Endodermal cell (in vitro differentiated cells): ENCODE measurements around the gene NAV2. TPM values are rescaled to one million over a fixed set of nuclear protein-coding genes. Genes with fewer than 3 reads are reported as not detected.
"Not testable (repeated sequence)": the region's sequence is repeated elsewhere in the genome, so short reads cannot be mapped to it uniquely, and the experiment has no call there.

Source experiments
- DNase-seq: peaks from one replicate; pipeline ENCODE4 v3.0.0-alpha.2; 2017
- H3K27ac ChIP-seq: 2 replicates; pipeline ENCODE4 v1.5.1; 2013; ENCODE audit warnings: mild to moderate bottlenecking, low read depth, low read length, moderate library complexity
- H3K27me3 ChIP-seq: 2 replicates; pipeline ENCODE4 v1.6.1; 2013; ENCODE audit warnings: mild to moderate bottlenecking, low read length, moderate library complexity; ENCODE audit not compliant: insufficient read depth, control insufficient read depth, poor library complexity, severe bottlenecking
- H3K36me3 ChIP-seq: 2 replicates; pipeline ENCODE4 v1.7.0; 2013; ENCODE audit warnings: mild to moderate bottlenecking, low read length, moderate library complexity; ENCODE audit not compliant: control insufficient read depth, insufficient read depth
- H3K4me1 ChIP-seq: one replicate; pipeline ENCODE4 v1.7.0; 2013; ENCODE audit warnings: low read length; ENCODE audit not compliant: control insufficient read depth, insufficient read depth
- H3K4me3 ChIP-seq: 2 replicates; pipeline ENCODE4 v1.5.1; 2013; ENCODE audit warnings: mild to moderate bottlenecking, low read length, moderate library complexity
- H3K9ac ChIP-seq: 2 replicates; pipeline ENCODE4 v1.6.1; 2013; ENCODE audit warnings: mild to moderate bottlenecking, low read length, moderate library complexity; ENCODE audit not compliant: poor library complexity, severe bottlenecking; ENCODE audit errors: extremely low read depth
- H3K9me3 ChIP-seq: 2 replicates; pipeline ENCODE4 v1.6.1; 2013; ENCODE audit warnings: mild to moderate bottlenecking, low read length, moderate library complexity; ENCODE audit not compliant: control insufficient read depth
- H3K27ac Mint-ChIP-seq: 2 replicates; pipeline ENCODE4 v1.8.0; 2020; ENCODE audit warnings: mixed read lengths
- H3K27me3 Mint-ChIP-seq: 2 replicates; pipeline ENCODE4 v1.8.0; 2021; ENCODE audit warnings: mild to moderate bottlenecking, mixed read lengths; ENCODE audit not compliant: insufficient read depth
- H3K36me3 Mint-ChIP-seq: 2 replicates; pipeline ENCODE4 v1.8.0; 2020; ENCODE audit warnings: low read depth, mixed read lengths
- H3K4me1 Mint-ChIP-seq: 2 replicates; pipeline ENCODE4 v1.8.0; 2020; ENCODE audit warnings: mixed read lengths
- H3K4me3 Mint-ChIP-seq: 2 replicates; pipeline ENCODE4 v1.8.0; 2020; ENCODE audit warnings: mild to moderate bottlenecking, moderate library complexity, mixed read lengths
- H3K9me3 Mint-ChIP-seq: 2 replicates; pipeline ENCODE4 v1.8.0; 2020; ENCODE audit warnings: mild to moderate bottlenecking, mixed read lengths
- WGBS, 2 experiments: methylation state at CpG; one replicate each; pipeline versions ENCODE4 v1.1.5 to v1.1.7; 2013; ENCODE audit warnings: missing lambda C conversion rate in 2 of 2, mixed read lengths in 1 of 2; ENCODE audit not compliant: insufficient coverage in 1 of 2, insufficient read length in 1 of 2; 5-methylcytosine and 5-hydroxymethylcytosine counted together
- total RNA-seq, 2 donors: library from RNA; stranded (reverse); fragmentation: NEBNext Ultra II Directional in 1 of 2; extraction: Animal tissue kit (Norgen Biotek cat#: 25700) in 1 of 2; gene quantifications; 2 replicates in 1 of 2; 3 replicates in 1 of 2; pipeline ENCODE4 v1.2.1, GENCODE V29; 2021
- TF ChIP-seq, protein P1 (sequence below): fragments of 200-600 bp; sonication (generic); conservative IDR thresholded peaks from 2 replicates; pipeline ENCODE4 v1.5.0; 2021; ENCODE audit warnings: antibody characterized with exemption, mild to moderate bottlenecking

The NAV2 gene
- total RNA-seq, 2 donors from 2014 or later, result 37.1 to 42.4 TPM

DNA sequence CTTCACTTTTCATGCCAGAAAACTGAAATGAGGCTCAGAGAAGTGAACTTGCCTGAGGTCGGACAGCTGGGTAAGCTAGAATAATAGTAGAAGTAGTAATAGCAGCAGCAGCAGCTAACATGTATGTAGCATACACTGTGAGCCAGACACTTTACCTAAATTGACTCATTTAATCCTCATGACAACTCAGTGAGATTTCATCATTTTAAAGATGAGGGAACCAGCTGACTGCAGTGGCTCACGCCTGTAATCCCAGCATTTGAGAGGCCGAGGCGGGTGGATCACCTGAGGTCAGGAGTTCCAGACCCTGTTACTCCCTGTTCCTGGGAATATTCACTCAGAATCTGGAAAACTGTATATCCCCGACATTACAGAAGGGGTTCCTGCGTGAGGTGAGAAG, 293.1 kb downstream of the NAV2 start:
- no peaks in the 10 kb centered on the region for H3K27me3 ChIP-seq
- H3K4me3 ChIP-seq, result no peak overlapping the region
- TF ChIP-seq, protein P1, sequence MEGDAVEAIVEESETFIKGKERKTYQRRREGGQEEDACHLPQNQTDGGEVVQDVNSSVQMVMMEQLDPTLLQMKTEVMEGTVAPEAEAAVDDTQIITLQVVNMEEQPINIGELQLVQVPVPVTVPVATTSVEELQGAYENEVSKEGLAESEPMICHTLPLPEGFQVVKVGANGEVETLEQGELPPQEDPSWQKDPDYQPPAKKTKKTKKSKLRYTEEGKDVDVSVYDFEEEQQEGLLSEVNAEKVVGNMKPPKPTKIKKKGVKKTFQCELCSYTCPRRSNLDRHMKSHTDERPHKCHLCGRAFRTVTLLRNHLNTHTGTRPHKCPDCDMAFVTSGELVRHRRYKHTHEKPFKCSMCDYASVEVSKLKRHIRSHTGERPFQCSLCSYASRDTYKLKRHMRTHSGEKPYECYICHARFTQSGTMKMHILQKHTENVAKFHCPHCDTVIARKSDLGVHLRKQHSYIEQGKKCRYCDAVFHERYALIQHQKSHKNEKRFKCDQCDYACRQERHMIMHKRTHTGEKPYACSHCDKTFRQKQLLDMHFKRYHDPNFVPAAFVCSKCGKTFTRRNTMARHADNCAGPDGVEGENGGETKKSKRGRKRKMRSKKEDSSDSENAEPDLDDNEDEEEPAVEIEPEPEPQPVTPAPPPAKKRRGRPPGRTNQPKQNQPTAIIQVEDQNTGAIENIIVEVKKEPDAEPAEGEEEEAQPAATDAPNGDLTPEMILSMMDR, result no peak
- no peaks in the 10 kb centered on the region for H3K36me3 Mint-ChIP-seq
- no peak overlapping the region for H3K27ac Mint-ChIP-seq
- no peak overlapping the region for H3K27ac ChIP-seq
- no peaks in the 10 kb centered on the region for H3K9me3 ChIP-seq
- H3K9ac ChIP-seq, result no peak overlapping the region
- no peaks in the 10 kb centered on the region for H3K27me3 Mint-ChIP-seq
- no peaks in the 10 kb centered on the region for H3K36me3 ChIP-seq
- WGBS, 2 experiments, result 92 to 95% methylated on average over 6 of the region's 6 CpGs
- H3K4me3 Mint-ChIP-seq, result no peak overlapping the region
- no peak for DNase-seq
- H3K4me1 Mint-ChIP-seq, result peaks cover 43% of the 10 kb centered on the region
- peaks cover 8% of the 10 kb centered on the region for H3K4me1 ChIP-seq
- no peaks in the 10 kb centered on the region for H3K9me3 Mint-ChIP-seq

DNA sequence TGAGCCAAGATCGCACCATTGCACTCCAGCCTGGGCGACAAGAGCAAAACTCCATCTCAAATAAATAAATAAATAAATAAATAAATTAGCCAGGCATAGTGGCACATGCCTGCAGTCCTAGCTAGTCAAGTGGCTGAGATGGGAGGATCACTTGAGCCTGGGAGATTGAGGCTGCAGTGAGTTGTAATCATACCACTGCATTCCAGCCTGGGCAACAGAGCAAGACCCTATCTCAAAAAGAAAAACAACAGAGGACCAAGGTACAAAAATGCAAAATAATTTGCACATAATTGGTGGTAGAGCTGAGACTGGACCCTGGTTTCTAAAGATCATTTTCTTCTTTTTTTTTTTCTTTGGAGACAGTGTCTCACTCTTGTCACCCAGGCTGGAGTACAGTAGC, 294.0 kb downstream of the NAV2 start:
- no CpG with 5 or more reads among the region's 2 CpGs for WGBS, 2 experiments
- H3K27ac Mint-ChIP-seq, H3K9me3 ChIP-seq, H3K9me3 Mint-ChIP-seq, H3K36me3 ChIP-seq, H3K4me3 Mint-ChIP-seq, H3K27me3 Mint-ChIP-seq, H3K27ac ChIP-seq, H3K9ac ChIP-seq, DNase-seq, H3K36me3 Mint-ChIP-seq, H3K4me3 ChIP-seq, H3K4me1 ChIP-seq, H3K27me3 ChIP-seq: not testable (repeated sequence)
- peaks cover 34% of the 10 kb centered on the region for H3K4me1 Mint-ChIP-seq

DNA sequence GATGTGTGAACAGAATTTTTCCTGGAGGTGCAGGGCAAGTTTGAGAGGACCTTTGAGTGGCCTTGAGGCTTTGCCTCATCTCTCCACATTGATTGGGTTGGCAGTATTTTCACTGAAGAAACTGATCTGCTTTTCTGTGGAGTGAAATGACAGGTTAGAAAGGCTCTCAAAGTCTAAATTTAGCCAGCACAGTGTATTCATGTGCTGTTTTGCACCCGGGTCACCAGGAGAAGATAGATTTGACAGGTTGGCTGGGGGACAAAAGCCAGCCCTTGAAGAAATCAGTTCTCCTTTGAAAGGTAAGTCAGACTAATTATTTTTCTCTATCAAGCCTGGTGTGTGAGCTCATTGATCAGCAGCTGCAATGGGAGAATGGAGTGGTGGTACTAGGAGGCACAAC, 294.7 kb downstream of the NAV2 start:
- TF ChIP-seq, protein P1, result no peak
- no peaks in the 10 kb centered on the region for H3K9me3 ChIP-seq
- Mint-ChIP-seq H3K36me3 (no peaks in the 10 kb centered on the region), H3K4me3 (no peak overlapping the region), H3K4me1 (peaks cover 26% of the 10 kb centered on the region), H3K9me3 (no peaks in the 10 kb centered on the region), H3K27ac (no peak overlapping the region), H3K27me3 (no peaks in the 10 kb centered on the region)
- peaks cover 5% of the 10 kb centered on the region for H3K4me1 ChIP-seq
- WGBS, 2 experiments, result 71 to 91% methylated on average over 1 of the region's 1 CpG
- H3K9ac ChIP-seq, result no peak overlapping the region
- H3K4me3 ChIP-seq, result no peak overlapping the region
- no peak for DNase-seq
- no peaks in the 10 kb centered on the region for H3K36me3 ChIP-seq
- H3K27me3 ChIP-seq, result no peaks in the 10 kb centered on the region
- H3K27ac ChIP-seq, result no peak overlapping the region

DNA sequence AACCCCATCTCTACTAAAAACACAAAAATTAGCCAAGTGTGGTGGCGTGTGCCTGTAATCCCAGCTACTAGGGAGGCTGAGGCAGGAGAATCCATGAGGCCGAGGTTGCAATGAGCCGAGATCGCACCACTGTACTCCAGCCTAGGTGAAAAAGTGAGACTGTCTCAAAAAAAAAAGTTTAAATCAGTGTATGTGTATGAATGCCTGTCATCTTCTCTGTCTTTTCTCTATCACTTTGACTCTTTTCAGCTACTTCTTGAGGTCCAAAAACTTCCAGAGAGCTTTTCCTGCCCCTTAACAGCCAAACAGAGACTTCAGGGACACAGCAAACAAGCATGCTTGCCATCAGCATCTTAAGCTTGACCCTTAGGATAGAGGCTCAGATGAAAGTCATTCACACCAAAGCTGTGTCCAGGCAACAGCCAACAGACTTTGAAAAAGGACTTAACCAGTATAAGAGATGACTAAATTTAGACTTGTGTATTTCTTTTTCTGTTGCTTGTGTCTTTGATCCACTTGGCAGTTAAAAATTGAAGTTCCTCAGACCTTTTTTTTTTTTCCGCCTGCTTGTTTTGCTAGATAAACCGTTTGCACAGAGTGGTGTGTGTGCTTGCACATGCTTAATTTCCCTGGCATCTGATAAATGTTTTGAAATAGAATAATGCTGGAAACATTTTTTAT, 295.7 kb downstream of the NAV2 start:
- TF ChIP-seq, protein P1, result no peak
- H3K27ac ChIP-seq, result no peak overlapping the region
- no peak for DNase-seq
- 88 to 92% methylated on average over 3 to 6 of the region's 6 CpGs for WGBS, 2 experiments
- H3K4me3 ChIP-seq, result no peak overlapping the region
- H3K27me3 ChIP-seq, result no peaks in the 10 kb centered on the region
- no peak overlapping the region for H3K9ac ChIP-seq
- no peak overlapping the region for H3K27ac Mint-ChIP-seq
- H3K9me3 Mint-ChIP-seq, result no peaks in the 10 kb centered on the region
- H3K36me3 Mint-ChIP-seq, result no peaks in the 10 kb centered on the region
- H3K36me3 ChIP-seq, result no peaks in the 10 kb centered on the region
- peaks cover 18% of the 10 kb centered on the region for H3K4me1 Mint-ChIP-seq
- H3K4me3 Mint-ChIP-seq, result no peak overlapping the region
- H3K27me3 Mint-ChIP-seq, result no peaks in the 10 kb centered on the region
- H3K9me3 ChIP-seq, result no peaks in the 10 kb centered on the region
- H3K4me1 ChIP-seq, result peaks cover 5% of the 10 kb centered on the region
